Islet of Langerhans (tissue), 1 donor: ENCODE results near the gene TRAPPC14.

Source experiments
- FAIRE-seq: peaks from one replicate; lab custom pipeline; 2011; peaks lifted over from hg19 to GRCh38; lab: Jason Lieb, UNC

Gene TRAPPC14

DNA sequence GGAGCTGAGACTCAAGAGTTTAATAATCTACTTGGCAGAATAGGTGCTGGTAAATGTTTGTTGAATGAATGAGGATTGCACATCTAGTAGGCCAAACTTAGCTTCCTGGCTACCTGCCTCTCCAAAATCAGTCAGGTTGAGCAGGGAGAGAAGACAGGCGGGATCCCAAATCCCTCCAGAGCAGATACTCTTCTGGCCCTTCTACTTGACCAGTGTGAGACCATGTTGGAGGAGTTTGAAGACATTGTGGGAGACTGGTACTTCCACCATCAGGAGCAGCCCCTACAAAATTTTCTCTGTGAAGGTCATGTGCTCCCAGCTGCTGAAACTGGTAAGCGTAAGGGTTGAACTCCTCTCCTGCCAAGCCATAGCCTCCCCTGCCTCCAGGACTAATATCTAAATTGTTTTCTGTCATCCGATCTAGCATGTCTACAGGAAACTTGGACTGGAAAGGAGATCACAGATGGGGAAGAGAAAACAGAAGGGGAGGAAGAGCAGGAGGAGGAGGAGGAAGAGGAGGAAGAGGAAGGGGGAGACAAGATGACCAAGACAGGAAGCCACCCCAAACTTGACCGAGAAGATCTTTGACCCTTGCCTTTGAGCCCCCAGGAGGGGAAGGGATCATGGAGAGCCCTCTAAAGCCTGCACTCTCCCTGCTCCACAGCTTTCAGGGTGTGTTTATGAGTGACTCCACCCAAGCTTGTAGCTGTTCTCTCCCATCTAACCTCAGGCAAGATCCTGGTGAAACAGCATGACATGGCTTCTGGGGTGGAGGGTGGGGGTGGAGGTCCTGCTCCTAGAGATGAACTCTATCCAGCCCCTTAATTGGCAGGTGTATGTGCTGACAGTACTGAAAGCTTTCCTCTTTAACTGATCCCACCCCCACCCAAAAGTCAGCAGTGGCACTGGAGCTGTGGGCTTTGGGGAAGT, 34.0 kb downstream of the TRAPPC14 start:
- no peak for FAIRE-seq

- no peak for FAIRE-seq
Measured at GRCh38 chr7:100122568-100122967, 36.0 kb downstream of the TRAPPC14 start.

DNA sequence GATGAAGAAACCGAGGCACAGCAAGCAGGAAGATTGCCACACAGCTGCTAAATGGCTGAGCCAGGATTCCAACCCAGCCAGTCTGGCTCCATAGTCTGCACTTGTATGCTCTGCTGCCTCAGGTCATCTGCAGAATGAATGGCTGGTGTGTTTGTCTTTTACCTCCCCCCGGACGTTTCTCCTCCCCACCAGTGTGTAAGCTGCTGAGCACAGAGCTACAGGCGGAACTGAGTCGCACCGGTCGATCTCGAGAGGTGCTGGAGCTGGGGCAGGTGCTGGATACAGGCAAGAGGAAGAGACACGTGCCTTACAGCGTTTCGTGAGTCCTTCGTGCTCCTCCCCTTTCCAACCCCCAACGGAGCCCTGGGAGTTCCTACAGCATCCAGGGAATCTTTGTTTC, 36.5 kb downstream of the TRAPPC14 start:
- no peak for FAIRE-seq

- FAIRE-seq, result no peak
Measured at GRCh38 chr7:100120733-100121036, 37.8 kb downstream of the TRAPPC14 start.

DNA sequence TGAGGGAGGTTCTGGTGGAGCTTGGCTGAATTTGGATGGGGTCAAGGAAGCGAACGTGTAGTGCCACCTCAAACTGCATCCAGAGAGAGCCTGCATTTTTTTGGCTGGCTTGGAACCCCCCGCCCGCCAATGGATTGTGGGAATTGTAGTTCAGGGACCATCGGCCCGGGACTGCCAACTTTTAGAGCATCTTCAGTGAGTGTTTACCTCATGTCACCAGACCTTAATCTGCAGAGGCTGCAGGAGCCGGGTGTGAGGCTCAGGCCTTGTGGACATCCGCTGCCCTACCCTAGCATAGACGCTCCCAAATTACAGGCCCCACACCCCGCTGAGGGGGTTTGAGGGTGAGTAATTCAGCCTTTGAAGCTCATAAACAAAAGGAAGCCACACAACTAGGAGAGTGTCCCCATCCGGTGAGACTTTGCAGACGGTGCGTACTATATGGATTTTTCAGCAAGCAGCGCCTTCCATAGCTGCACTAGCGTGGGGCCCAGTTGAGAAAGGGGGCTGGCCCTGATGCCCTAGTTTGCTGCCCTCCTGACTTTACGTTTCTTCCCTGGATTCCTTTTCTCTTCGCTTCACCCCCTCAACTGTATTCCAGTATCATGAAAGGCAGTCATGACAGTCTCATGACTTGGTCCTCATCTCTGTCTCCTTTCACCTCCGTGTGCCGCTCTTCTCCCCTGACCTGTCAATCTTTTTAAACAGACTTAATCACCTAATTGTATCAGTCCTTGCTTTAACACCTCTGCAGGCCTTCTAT, 38.4 kb downstream of the TRAPPC14 start:
- FAIRE-seq, result no peak

DNA sequence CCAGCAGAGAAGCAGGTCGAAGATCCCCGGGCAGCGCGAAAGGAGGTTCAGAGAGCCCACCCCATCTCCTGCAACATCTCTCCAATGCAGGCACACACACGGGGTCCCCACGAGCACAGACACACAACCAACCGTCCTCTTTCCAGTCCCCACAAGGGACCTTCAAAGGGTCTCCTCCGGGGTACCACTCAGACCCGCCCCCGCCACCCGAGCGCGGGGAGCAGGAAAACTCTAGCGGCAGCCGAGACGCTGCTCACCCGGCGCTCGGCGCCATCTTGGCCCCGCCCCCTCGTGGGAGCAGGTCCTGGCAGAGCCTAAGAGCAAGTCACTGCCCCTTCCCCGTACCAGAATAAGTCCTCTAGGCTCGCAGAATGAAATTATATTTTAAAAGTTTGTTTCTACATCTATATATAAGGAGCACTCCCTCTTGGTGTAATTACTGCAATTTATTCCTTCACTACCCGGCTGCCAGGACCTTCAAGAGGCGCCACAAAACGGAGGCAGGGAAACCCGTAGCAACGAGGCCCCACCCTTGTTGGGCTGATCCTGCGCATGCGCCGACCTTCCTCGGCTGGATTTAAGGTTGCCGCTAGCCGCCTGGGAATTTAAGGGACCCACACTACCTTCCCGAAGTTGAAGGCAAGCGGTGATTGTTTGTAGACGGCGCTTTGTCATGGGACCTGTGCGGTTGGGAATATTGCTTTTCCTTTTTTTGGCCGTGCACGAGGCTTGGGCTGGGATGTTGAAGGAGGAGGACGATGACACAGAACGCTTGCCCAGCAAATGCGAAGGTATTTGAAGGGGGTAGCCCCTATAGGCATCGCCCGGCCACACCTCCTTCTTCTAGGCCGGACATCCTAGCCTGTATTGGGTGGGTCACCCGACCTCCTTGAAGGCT, 39.2 kb downstream of the TRAPPC14 start, which contains the start of the genes CNPY4 and TAF6:
Gene CNPY4, plus strand, starts transcription at position 563 of the 898 bp plus-strand sequence. Its CDS starts 111 bp downstream, at position 674.
Gene TAF6, minus strand, starts transcription at position 287 of the 898 bp plus-strand sequence. CDS start 5,149 bp downstream, outside the sequence.
- no peak for FAIRE-seq

DNA sequence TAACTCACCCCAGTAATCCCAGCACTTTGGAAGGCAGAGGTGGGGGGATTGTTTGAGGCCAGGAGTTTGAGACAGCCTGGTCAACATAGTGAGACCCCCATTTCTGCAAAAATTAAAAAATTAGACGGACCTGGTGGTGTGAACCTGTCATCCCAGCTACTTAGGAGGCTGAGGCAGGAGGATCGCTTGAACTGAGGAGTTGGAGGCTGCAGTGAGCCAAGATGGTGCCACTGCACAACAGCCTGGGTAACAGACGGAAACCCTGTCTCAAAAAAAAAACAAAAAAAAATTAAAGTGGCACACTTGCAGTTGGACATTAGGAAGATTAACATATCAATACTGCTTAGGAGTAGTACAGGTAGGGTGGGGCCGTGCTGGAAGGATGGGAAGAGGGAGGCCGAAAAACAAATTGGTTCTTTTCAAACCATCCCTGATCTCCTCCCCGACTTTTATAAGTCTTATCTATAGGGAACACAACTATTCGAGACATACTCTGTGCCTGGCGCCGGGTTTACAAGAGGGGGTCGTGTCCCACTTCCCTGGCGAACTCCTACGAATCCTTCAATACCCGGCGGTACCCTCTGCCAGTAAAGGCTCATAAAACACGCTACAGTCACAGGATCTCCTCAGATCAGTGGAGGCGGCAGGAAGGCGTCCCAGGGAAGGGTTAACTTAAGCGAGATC, 40.0 kb downstream of the TRAPPC14 start:
- FAIRE-seq, result no peak

DNA sequence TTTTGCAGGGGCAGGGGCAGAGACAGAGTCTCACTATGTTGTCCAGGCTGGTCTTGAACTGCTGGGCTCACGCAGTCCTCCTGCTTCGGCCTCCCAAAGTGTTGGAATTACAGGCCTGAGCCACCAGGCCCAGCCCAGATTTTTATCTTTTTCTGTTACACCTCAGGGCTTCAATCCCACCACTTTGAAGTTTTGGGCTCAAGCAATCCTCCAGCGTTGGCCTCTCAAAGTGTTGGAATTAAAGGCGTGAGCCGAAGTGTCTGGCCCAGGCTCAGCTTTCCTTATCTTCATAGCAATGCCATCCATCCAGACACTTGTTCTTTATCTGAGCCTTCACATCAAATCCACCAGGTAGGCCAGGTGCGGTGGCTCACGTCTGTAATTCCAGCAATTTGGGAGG, 43.5 kb downstream of the TRAPPC14 start:
- FAIRE-seq, result no peak

GRCh38 chr7:100111914-100112313, 46.6 kb downstream of the TRAPPC14 start:
- no peak for FAIRE-seq

GRCh38 chr7:100111156-100111555, 47.4 kb downstream of the TRAPPC14 start:
- FAIRE-seq, result no peak

GRCh38 chr7:100109521-100110163, 48.9 kb downstream of the TRAPPC14 start:
- FAIRE-seq, result no peak

GRCh38 chr7:100107890-100108289, 50.6 kb downstream of the TRAPPC14 start:
- FAIRE-seq, result no peak

GRCh38 chr7:100107125-100107737, 51.3 kb downstream of the TRAPPC14 start:
- FAIRE-seq, result no peak

DNA sequence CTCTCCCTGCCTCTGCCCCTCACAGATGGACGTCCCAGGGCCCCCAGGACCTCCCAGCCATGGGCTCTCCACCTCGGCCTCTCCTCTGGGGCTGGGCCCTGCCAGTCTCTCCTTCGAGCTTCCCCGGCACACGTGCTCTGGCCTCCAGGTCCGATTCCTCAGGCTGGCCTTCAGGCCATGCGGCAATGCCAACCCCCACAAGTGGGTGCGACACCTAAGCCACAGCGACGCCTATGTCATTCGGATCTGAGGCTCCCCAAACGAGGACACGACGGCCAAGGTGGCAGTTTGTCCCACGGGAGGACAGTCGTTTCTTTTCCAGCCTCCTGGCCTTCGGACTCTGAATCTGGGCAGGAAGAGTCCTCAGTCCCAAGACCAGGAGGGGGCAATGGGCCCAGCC, 51.9 kb downstream of the TRAPPC14 start:
- FAIRE-seq, result no peak

GRCh38 chr7:100105534-100105933, 53.0 kb downstream of the TRAPPC14 start:
- no peak for FAIRE-seq
